ENCODE data around the gene OCSTAMP.

Gene OCSTAMP

DNA sequence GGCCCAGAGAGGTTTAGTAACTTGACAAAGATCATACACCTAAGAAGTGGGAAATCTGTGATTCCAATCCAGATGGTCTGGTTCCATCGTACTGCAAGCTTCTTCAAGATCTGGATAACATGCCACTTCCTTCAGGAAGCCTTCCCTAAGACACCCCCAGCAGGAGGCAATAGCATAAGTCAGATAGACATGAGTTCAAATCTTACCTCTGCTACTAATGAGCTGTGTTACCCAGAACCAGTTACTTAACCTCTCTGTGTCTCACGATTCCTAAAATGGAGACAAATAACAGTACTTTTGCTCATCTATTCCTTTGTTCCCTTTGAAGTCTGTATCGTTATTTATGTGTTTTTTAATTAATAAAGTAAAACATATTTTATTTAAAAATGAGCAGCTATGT is 22.3 kb upstream of the OCSTAMP start:
- Histone ChIP-seq H4K8ac (ENCODE audit: low read depth, low read length) (no peak overlapping the region), H3K4ac (ENCODE audit: low read length) (no peak overlapping the region), H3K36me3 (replicated peaks in 1 of 2; ENCODE audit: control insufficient read depth in 2 of 2, insufficient read depth in 2 of 2, low read length in 2 of 2) (no peaks in the 10 kb centered on the region), H3K9ac (ENCODE audit: low read depth, low read length, poor library complexity) (no peak overlapping the region), H3K27me3 (ENCODE audit: control insufficient read depth in 3 of 3, insufficient read depth in 3 of 3, low read depth in 1 of 3, low read length in 3 of 3) (no peaks in the 10 kb centered on the region), H3K18ac (ENCODE audit: low read length) (no peak overlapping the region), H3K4me3 (ENCODE audit: low read length in 2 of 2) (no peak overlapping the region), H3K23ac (ENCODE audit: low read depth, low read length, poor library complexity) (no peak overlapping the region), H3K4me2 (ENCODE audit: insufficient read depth, low read length, poor library complexity, severe bottlenecking) (no peak overlapping the region), H2AK5ac (ENCODE audit: low read depth, low read length) (no peak overlapping the region), H2BK5ac (ENCODE audit: low read length) (no peak overlapping the region), H3K14ac (ENCODE audit: low read length) (no peak overlapping the region), H3K27ac (replicated peaks; ENCODE audit: low read length) (no peak overlapping the region), H4K91ac (ENCODE audit: low read depth, low read length, poor library complexity) (no peak overlapping the region), H2BK12ac (ENCODE audit: low read length) (no peak overlapping the region), H3K79me1 (ENCODE audit: low read depth, low read length) (no peaks in the 10 kb centered on the region), H2AFZ (ENCODE audit: low read length) (no peak overlapping the region), H3K9me3 (replicated peaks in 1 of 2; ENCODE audit: control insufficient read depth in 2 of 2, insufficient read depth in 1 of 2, low read depth in 1 of 2, low read length in 2 of 2) (no peaks in the 10 kb centered on the region), H2BK120ac (ENCODE audit: low read depth, low read length) (no peak overlapping the region), H2BK15ac (ENCODE audit: low read length) (no peak overlapping the region), H3K4me1 (ENCODE audit: control insufficient read depth in 2 of 2, insufficient read depth in 1 of 2, low read depth in 1 of 2, low read length in 2 of 2) (peaks cover 0 to 3% of the 10 kb centered on the region in 2 donors)
- DNase-seq (ENCODE audit: low spot score): no peak
- WGBS, 2 donors (ENCODE audit: extremely low coverage in 2 of 2, insufficient read length in 2 of 2, insufficient replicate concordance in 1 of 2): no CpG with 5 or more reads among the region's 3 CpGs

DNA sequence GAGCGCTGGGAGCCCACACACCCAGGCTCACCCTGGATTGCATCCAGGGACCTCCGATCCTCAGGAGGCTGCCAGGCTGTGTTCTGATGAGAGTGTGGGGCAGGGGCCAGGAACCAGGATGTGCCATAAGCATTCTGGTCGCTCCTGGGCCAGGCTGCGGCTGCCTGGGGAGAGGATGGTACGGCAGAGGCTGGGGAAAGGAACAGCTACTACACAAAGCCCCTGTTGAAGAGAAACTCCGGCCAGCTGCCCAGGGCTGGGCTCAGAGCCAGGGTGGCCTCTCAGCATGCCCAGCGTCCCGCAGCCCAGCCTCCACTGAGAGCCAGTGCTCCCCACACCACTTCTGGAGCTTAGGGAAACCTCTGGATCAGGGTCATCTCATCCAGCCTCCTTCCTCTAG is 21.7 kb upstream of the OCSTAMP start:
- no peaks in the 10 kb centered on the region for H3K27me3 ChIP-seq (ENCODE audit: control insufficient read depth in 3 of 3, insufficient read depth in 3 of 3, low read depth in 1 of 3, low read length in 3 of 3)
- peak overlapping the region; percentile 34 for H2AK5ac ChIP-seq (ENCODE audit: low read depth, low read length)
- no peak overlapping the region for H4K8ac ChIP-seq (ENCODE audit: low read depth, low read length)
- H3K4me3 ChIP-seq (ENCODE audit: low read length in 2 of 2): no peak overlapping the region
- no peak overlapping the region for H2BK12ac ChIP-seq (ENCODE audit: low read length)
- DNase-seq (ENCODE audit: low spot score): no peak
- no peak overlapping the region for H3K4ac ChIP-seq (ENCODE audit: low read length)
- H3K4me2 ChIP-seq (ENCODE audit: insufficient read depth, low read length, poor library complexity, severe bottlenecking): no peak overlapping the region
- no peaks in the 10 kb centered on the region for H3K36me3 ChIP-seq (replicated peaks in 1 of 2; ENCODE audit: control insufficient read depth in 2 of 2, insufficient read depth in 2 of 2, low read length in 2 of 2)
- no peak overlapping the region for H3K23ac ChIP-seq (ENCODE audit: low read depth, low read length, poor library complexity)
- H3K4me1 ChIP-seq (ENCODE audit: control insufficient read depth in 2 of 2, insufficient read depth in 1 of 2, low read depth in 1 of 2, low read length in 2 of 2): peaks cover 0 to 3% of the 10 kb centered on the region in 2 donors
- no peaks in the 10 kb centered on the region for H3K9me3 ChIP-seq (replicated peaks in 1 of 2; ENCODE audit: control insufficient read depth in 2 of 2, insufficient read depth in 1 of 2, low read depth in 1 of 2, low read length in 2 of 2)
- peak overlapping the region; percentile 61 for H2AFZ ChIP-seq (ENCODE audit: low read length)
- peak overlapping the region; percentile 63 for H3K18ac ChIP-seq (ENCODE audit: low read length)
- no peak overlapping the region for H3K14ac ChIP-seq (ENCODE audit: low read length)
- no peak overlapping the region for H2BK120ac ChIP-seq (ENCODE audit: low read depth, low read length)
- no peak overlapping the region for H4K91ac ChIP-seq (ENCODE audit: low read depth, low read length, poor library complexity)
- H3K27ac ChIP-seq (replicated peaks; ENCODE audit: low read length): no peak overlapping the region
- no peaks in the 10 kb centered on the region for H3K79me1 ChIP-seq (ENCODE audit: low read depth, low read length)
- no peak overlapping the region for H2BK5ac ChIP-seq (ENCODE audit: low read length)
- WGBS, 2 donors (ENCODE audit: extremely low coverage in 2 of 2, insufficient read length in 2 of 2, insufficient replicate concordance in 1 of 2): no CpG with 5 or more reads among the region's 8 CpGs
- peak overlapping the region; percentile 5 for H3K9ac ChIP-seq (ENCODE audit: low read depth, low read length, poor library complexity)
- H2BK15ac ChIP-seq (ENCODE audit: low read length): no peak overlapping the region

DNA sequence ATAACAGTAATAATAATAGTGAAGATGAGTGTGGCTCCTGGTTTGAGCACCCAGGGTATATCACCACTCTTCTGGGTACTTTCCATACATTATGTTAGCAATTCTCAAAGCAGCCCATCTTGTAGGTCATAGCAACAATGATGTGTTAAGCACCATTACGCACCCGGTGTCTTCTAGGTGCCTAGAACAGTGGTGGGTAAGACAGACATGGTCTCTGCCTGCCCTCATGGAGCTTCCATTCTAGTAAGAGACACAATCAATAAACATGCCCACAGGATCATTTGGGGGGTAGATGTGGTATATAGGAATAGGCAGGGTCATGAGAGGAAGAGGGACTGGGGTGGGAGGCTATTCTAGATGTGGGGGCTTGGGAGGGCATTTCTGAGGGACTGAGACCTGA is 21.0 kb upstream of the OCSTAMP start:
- no peak for DNase-seq (ENCODE audit: low spot score)
- Histone ChIP-seq H3K36me3 (replicated peaks in 1 of 2; ENCODE audit: control insufficient read depth in 2 of 2, insufficient read depth in 2 of 2, low read length in 2 of 2) (no peaks in the 10 kb centered on the region), H2AFZ (ENCODE audit: low read length) (no peak overlapping the region), H3K23ac (ENCODE audit: low read depth, low read length, poor library complexity) (no peak overlapping the region), H2BK15ac (ENCODE audit: low read length) (no peak overlapping the region), H3K4ac (ENCODE audit: low read length) (no peak overlapping the region), H2BK5ac (ENCODE audit: low read length) (no peak overlapping the region), H3K27me3 (ENCODE audit: control insufficient read depth in 3 of 3, insufficient read depth in 3 of 3, low read depth in 1 of 3, low read length in 3 of 3) (peaks cover 0 to under 1% (median 0%) of the 10 kb centered on the region in 3 experiments), H4K91ac (ENCODE audit: low read depth, low read length, poor library complexity) (no peak overlapping the region), H3K4me3 (ENCODE audit: low read length in 2 of 2) (no peak overlapping the region), H3K4me2 (ENCODE audit: insufficient read depth, low read length, poor library complexity, severe bottlenecking) (no peak overlapping the region), H3K79me1 (ENCODE audit: low read depth, low read length) (no peaks in the 10 kb centered on the region), H4K8ac (ENCODE audit: low read depth, low read length) (no peak overlapping the region), H2BK12ac (ENCODE audit: low read length) (no peak overlapping the region), H3K18ac (ENCODE audit: low read length) (no peak overlapping the region), H3K14ac (ENCODE audit: low read length) (no peak overlapping the region), H3K27ac (replicated peaks; ENCODE audit: low read length) (no peak overlapping the region), H3K4me1 (ENCODE audit: control insufficient read depth in 2 of 2, insufficient read depth in 1 of 2, low read depth in 1 of 2, low read length in 2 of 2) (peaks cover 0 to 3% of the 10 kb centered on the region in 2 donors), H3K9me3 (replicated peaks in 1 of 2; ENCODE audit: control insufficient read depth in 2 of 2, insufficient read depth in 1 of 2, low read depth in 1 of 2, low read length in 2 of 2) (no peaks in the 10 kb centered on the region), H2AK5ac (ENCODE audit: low read depth, low read length) (no peak overlapping the region), H2BK120ac (ENCODE audit: low read depth, low read length) (no peak overlapping the region), H3K9ac (ENCODE audit: low read depth, low read length, poor library complexity) (no peak overlapping the region)
- no CpG with 5 or more reads among the region's 2 CpGs for WGBS, 2 donors (ENCODE audit: extremely low coverage in 2 of 2, insufficient read length in 2 of 2, insufficient replicate concordance in 1 of 2)

DNA sequence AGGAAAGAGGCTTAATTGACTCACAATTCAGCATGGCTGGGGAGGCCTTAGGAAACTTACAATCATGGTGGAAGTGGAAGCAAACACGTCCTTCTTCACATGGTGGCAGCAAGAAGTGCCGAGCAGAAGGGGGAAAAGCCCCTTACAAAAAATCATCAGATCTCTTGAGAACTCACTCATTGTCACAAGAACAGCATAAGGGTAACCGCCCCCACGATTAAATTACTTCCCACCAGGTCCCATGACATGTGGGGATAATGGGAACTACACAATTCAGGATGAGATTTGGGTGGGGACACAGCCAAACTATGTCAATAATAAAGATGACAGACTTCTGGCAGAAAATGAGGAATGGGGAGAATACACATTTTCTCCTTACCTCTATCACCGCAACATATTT is 20.5 kb upstream of the OCSTAMP start:
- H2BK5ac ChIP-seq (ENCODE audit: low read length): no peak overlapping the region
- H2BK120ac ChIP-seq (ENCODE audit: low read depth, low read length): no peak overlapping the region
- H3K4me1 ChIP-seq (ENCODE audit: control insufficient read depth in 2 of 2, insufficient read depth in 1 of 2, low read depth in 1 of 2, low read length in 2 of 2): peaks cover 0 to 3% of the 10 kb centered on the region in 2 donors
- H3K36me3 ChIP-seq (replicated peaks in 1 of 2; ENCODE audit: control insufficient read depth in 2 of 2, insufficient read depth in 2 of 2, low read length in 2 of 2): no peaks in the 10 kb centered on the region
- H3K9me3 ChIP-seq (replicated peaks in 1 of 2; ENCODE audit: control insufficient read depth in 2 of 2, insufficient read depth in 1 of 2, low read depth in 1 of 2, low read length in 2 of 2): no peaks in the 10 kb centered on the region
- H3K27ac ChIP-seq (replicated peaks; ENCODE audit: low read length): no peak overlapping the region
- no peaks in the 10 kb centered on the region for H3K79me1 ChIP-seq (ENCODE audit: low read depth, low read length)
- H3K14ac ChIP-seq (ENCODE audit: low read length): no peak overlapping the region
- no peak overlapping the region for H4K91ac ChIP-seq (ENCODE audit: low read depth, low read length, poor library complexity)
- no peak overlapping the region for H3K4me3 ChIP-seq (ENCODE audit: low read length in 2 of 2)
- H2AFZ ChIP-seq (ENCODE audit: low read length): no peak overlapping the region
- H3K9ac ChIP-seq (ENCODE audit: low read depth, low read length, poor library complexity): no peak overlapping the region
- no peak overlapping the region for H2AK5ac ChIP-seq (ENCODE audit: low read depth, low read length)
- H3K23ac ChIP-seq (ENCODE audit: low read depth, low read length, poor library complexity): no peak overlapping the region
- no peak overlapping the region for H2BK15ac ChIP-seq (ENCODE audit: low read length)
- H3K4me2 ChIP-seq (ENCODE audit: insufficient read depth, low read length, poor library complexity, severe bottlenecking): no peak overlapping the region
- WGBS, 2 donors (ENCODE audit: extremely low coverage in 2 of 2, insufficient read length in 2 of 2, insufficient replicate concordance in 1 of 2): no CpG with 5 or more reads among the region's 5 CpGs
- H2BK12ac ChIP-seq (ENCODE audit: low read length): no peak overlapping the region
- H3K18ac ChIP-seq (ENCODE audit: low read length): no peak overlapping the region
- H3K4ac ChIP-seq (ENCODE audit: low read length): no peak overlapping the region
- H3K27me3 ChIP-seq (ENCODE audit: control insufficient read depth in 3 of 3, insufficient read depth in 3 of 3, low read depth in 1 of 3, low read length in 3 of 3): peaks cover 0 to 1% (median 0%) of the 10 kb centered on the region in 3 experiments
- no peak overlapping the region for H4K8ac ChIP-seq (ENCODE audit: low read depth, low read length)
- no peak for DNase-seq (ENCODE audit: low spot score)

All from neuronal stem cell (in vitro differentiated cells).